ENCODE data around the gene CD69. TPM values are rescaled to one million over a fixed set of nuclear protein-coding genes. Genes with fewer than 3 reads are reported as not detected.

The CD69 gene
- total RNA-seq, 1 donor from 2014 or later: 0.18 TPM

- peak overlapping the region; percentile 4 for H3K27ac Mint-ChIP-seq (ENCODE audit: unreplicated experiment)
- peaks cover 18% of the 10 kb centered on the region for H3K4me1 Mint-ChIP-seq (ENCODE audit: low read depth, unreplicated experiment)
- no peaks in the 10 kb centered on the region for H3K27me3 ChIP-seq (ENCODE audit: insufficient read depth, low read length)
These were observed 49.0 kb downstream of the CD69 start for GRCh38 chr12:9711664-9712063.

DNA sequence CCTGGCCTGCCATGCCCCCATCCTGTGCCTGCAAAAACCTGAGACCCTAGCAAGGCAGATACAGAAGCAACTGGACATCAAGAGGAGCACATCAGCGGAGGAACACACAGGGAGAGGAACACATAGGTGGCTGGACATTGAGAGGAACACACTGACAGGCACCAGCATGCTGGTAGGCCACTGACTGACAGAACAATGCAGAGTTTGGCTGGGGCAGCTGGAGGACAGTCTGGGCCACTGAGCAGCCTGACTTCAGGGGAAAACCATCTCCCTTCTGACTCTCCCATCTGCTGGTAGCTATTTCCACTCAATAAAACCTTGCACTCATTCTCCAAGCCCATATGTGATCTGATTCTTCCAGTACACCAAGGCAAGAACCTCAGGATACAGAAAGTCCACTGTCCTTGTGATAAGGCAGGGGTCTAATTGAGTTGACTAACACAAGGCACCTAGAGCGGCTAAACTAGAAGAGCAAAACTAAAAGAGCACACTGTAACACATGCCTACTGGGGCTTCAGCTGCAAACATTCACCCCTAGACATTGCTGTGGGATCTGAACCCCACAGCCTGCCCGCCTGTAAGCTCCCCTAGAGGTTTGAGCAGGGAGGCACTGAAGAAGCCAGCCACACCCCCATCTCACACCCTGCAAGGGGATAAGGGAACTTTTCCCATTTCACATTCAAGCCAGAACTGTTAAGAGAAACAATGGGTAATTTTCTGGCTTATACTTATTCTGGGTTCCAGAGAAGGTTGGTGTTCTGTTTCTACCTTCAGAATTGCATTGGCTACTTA, 49.9 kb downstream of the CD69 start:
- H3K4me3 ChIP-seq (ENCODE audit: insufficient read depth, low read depth, low read length): no peak overlapping the region
- no peaks in the 10 kb centered on the region for H3K9me3 Mint-ChIP-seq (ENCODE audit: unreplicated experiment)

More at GRCh38 chr12:9711664-9712063, 49.0 kb downstream of the CD69 start:
- no peaks in the 10 kb centered on the region for H3K9me3 ChIP-seq (ENCODE audit: insufficient read depth, low read depth, low read length)
- H3K27ac ChIP-seq (ENCODE audit: low read depth, low read length): no peak overlapping the region
- no peaks in the 10 kb centered on the region for H4K20me1 ChIP-seq (ENCODE audit: insufficient read depth, low read length)
- Mint-ChIP-seq H3K4me3 (ENCODE audit: unreplicated experiment) (no peak overlapping the region), H3K9me3 (ENCODE audit: unreplicated experiment) (peaks cover under 1% of the 10 kb centered on the region), H3K27me3 (ENCODE audit: low read depth, unreplicated experiment) (peaks cover 2% of the 10 kb centered on the region), H3K36me3 (ENCODE audit: low read depth, unreplicated experiment) (no peaks in the 10 kb centered on the region)
- no peaks in the 10 kb centered on the region for H3K4me1 ChIP-seq (ENCODE audit: insufficient read depth, low read length)
- DNase-seq (ENCODE audit: low read depth) (no peak), FAIRE-seq (no peak)
- no peaks in the 10 kb centered on the region for H3K36me3 ChIP-seq (ENCODE audit: insufficient read depth, low read length)
- no peak overlapping the region for H3K4me3 ChIP-seq (ENCODE audit: insufficient read depth, low read depth, low read length)
- TF ChIP-seq, protein P1, sequence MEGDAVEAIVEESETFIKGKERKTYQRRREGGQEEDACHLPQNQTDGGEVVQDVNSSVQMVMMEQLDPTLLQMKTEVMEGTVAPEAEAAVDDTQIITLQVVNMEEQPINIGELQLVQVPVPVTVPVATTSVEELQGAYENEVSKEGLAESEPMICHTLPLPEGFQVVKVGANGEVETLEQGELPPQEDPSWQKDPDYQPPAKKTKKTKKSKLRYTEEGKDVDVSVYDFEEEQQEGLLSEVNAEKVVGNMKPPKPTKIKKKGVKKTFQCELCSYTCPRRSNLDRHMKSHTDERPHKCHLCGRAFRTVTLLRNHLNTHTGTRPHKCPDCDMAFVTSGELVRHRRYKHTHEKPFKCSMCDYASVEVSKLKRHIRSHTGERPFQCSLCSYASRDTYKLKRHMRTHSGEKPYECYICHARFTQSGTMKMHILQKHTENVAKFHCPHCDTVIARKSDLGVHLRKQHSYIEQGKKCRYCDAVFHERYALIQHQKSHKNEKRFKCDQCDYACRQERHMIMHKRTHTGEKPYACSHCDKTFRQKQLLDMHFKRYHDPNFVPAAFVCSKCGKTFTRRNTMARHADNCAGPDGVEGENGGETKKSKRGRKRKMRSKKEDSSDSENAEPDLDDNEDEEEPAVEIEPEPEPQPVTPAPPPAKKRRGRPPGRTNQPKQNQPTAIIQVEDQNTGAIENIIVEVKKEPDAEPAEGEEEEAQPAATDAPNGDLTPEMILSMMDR (IDR thresholded peaks at IDR 0.05; ENCODE audit: insufficient read depth, low read depth, low read length): no peak
- TF ChIP-seq EZH2 (IDR thresholded peaks at IDR 0.05; ENCODE audit: insufficient read depth, low read length): no peak
- no peak overlapping the region for H3K4me2 ChIP-seq (ENCODE audit: low read length)
- no peak overlapping the region for H3K9ac ChIP-seq (ENCODE audit: low read length)
- no peak overlapping the region for H2AFZ ChIP-seq (ENCODE audit: low read depth, low read length)
- H3K79me2 ChIP-seq (ENCODE audit: insufficient read depth, low read length): no peaks in the 10 kb centered on the region

More for the DNA sequence above, 49.9 kb downstream of the CD69 start:
- no peaks in the 10 kb centered on the region for H3K36me3 ChIP-seq (ENCODE audit: insufficient read depth, low read length)
- no peaks in the 10 kb centered on the region for H3K4me1 ChIP-seq (ENCODE audit: insufficient read depth, low read length)
- no peaks in the 10 kb centered on the region for H4K20me1 ChIP-seq (ENCODE audit: insufficient read depth, low read length)
- no peak for FAIRE-seq
- H3K4me2 ChIP-seq (ENCODE audit: low read length): no peak overlapping the region
- Mint-ChIP-seq H3K27ac (ENCODE audit: unreplicated experiment) (no peak overlapping the region), H3K27me3 (ENCODE audit: low read depth, unreplicated experiment) (no peaks in the 10 kb centered on the region), H3K36me3 (ENCODE audit: low read depth, unreplicated experiment) (no peaks in the 10 kb centered on the region), H3K4me3 (ENCODE audit: unreplicated experiment) (no peak overlapping the region), H3K4me1 (ENCODE audit: low read depth, unreplicated experiment) (peaks cover 22% of the 10 kb centered on the region)
- H2AFZ ChIP-seq (ENCODE audit: low read depth, low read length): peak overlapping the region; percentile 10
- H3K9me3 ChIP-seq (ENCODE audit: insufficient read depth, low read depth, low read length): no peaks in the 10 kb centered on the region
- no peak for DNase-seq (ENCODE audit: low read depth)
- no peak for TF ChIP-seq EZH2 (IDR thresholded peaks at IDR 0.05; ENCODE audit: insufficient read depth, low read length)
- TF ChIP-seq, protein P1 (IDR thresholded peaks at IDR 0.05; ENCODE audit: insufficient read depth, low read depth, low read length): no peak
- H3K27me3 ChIP-seq (ENCODE audit: insufficient read depth, low read length): no peaks in the 10 kb centered on the region
- no peaks in the 10 kb centered on the region for H3K79me2 ChIP-seq (ENCODE audit: insufficient read depth, low read length)
- H3K9ac ChIP-seq (ENCODE audit: low read length): no peak overlapping the region
- no peak overlapping the region for H3K27ac ChIP-seq (ENCODE audit: low read depth, low read length)

Data from astrocyte (in vitro differentiated cells and primary cell).